Keratinocyte (primary cell): ENCODE data around the gene TFF1.

Experiments used
- CTCF ChIP-seq, 3 experiments: IDR thresholded peaks in 1 of 3; conservative IDR thresholded peaks in 1 of 3; optimal IDR thresholded peaks in 1 of 3; 2 replicates in 2 of 3; 3 replicates in 1 of 3; pipeline versions ENCODE3 to v1.5.1; 2011; ENCODE audit warnings: low read length in 3 of 3, mild to moderate bottlenecking in 3 of 3, moderate library complexity in 2 of 3, control low read depth in 1 of 3, inconsistent platforms in 1 of 3; ENCODE audit not compliant: insufficient read depth in 2 of 3; ENCODE audit errors: extremely low read depth in 1 of 3
- EZH2 ChIP-seq: IDR thresholded peaks from one replicate; pipeline ENCODE4 v1.6.1; 2012; ENCODE audit warnings: inconsistent platforms, mild to moderate bottlenecking, low read length, moderate library complexity

- TF ChIP-seq EZH2 (no peak), CTCF (optimal IDR thresholded peaks at IDR 0.05 in 1 of 3, IDR thresholded peaks at IDR 0.05 in 1 of 3, conservative IDR thresholded peaks at IDR 0.05 in 1 of 3; ENCODE audit: extremely low read depth in 1 of 3, insufficient read depth in 2 of 3, low read length in 3 of 3) (no peak)
These were observed 18.7 kb upstream of the TFF1 start for GRCh38 chr21:42384989-42385388.
